H1 (cell line): Measurements from ENCODE around the gene SENP1. TPM values are rescaled to one million over a fixed set of nuclear protein-coding genes. Genes with fewer than 3 reads are reported as not detected.
A peak's percentile ranks its signal among the peaks of the same experiment; 100 is the strongest.

Source experiments
- CTCF ChIA-PET: fragments of 300-600 bp; sonication (Branson Sonifier 250); formaldehyde crosslinking; loops from one replicate; lab custom pipeline; 2021; ENCODE audit not compliant: partially characterized antibody; lab: Charles Lee
- POLR2A ChIA-PET: fragments of 300-600 bp; sonication (Branson Sonifier 250); formaldehyde crosslinking; loops from one replicate; lab custom pipeline; 2021; ENCODE audit warnings: inconsistent platforms; ENCODE audit not compliant: partially characterized antibody; lab: Charles Lee
- DNase-seq, 2 experiments: peaks; one replicate each; pipeline versions ENCODE4 v3.0.0 to v3.0.0-alpha.2; 2010 to 2022; ENCODE audit warnings: low spot score in 2 of 2, low read depth in 1 of 2, mixed read lengths in 1 of 2
- FAIRE-seq: peaks from 2 replicates; lab custom pipeline; 2011; peaks lifted over from hg19 to GRCh38; lab: Jason Lieb, UNC
- H2AFZ ChIP-seq: 2 replicates; pipeline ENCODE4 v1.8.1; 2012; ENCODE audit warnings: low read length, inconsistent platforms
- H2AK5ac ChIP-seq: 2 replicates; pipeline ENCODE4 v1.6.1; 2013; ENCODE audit warnings: low read depth, low read length
- H2BK120ac ChIP-seq: replicated peaks from 2 replicates; pipeline ENCODE3; 2013; ENCODE audit warnings: low read depth, low read length, inconsistent platforms
- H2BK12ac ChIP-seq: 2 replicates; pipeline ENCODE4 v1.6.1; 2013; ENCODE audit warnings: low read depth, low read length
- H2BK15ac ChIP-seq: 2 replicates; pipeline ENCODE4 v1.6.1; 2013; ENCODE audit warnings: low read length
- H2BK20ac ChIP-seq: 2 replicates; pipeline ENCODE4 v1.6.1; 2013; ENCODE audit warnings: low read length
- H2BK5ac ChIP-seq: 2 replicates; pipeline ENCODE4 v1.6.1; 2013; ENCODE audit warnings: low read depth, low read length
- H3K14ac ChIP-seq: 2 replicates; pipeline ENCODE4 v1.6.1; 2013; ENCODE audit warnings: inconsistent platforms; ENCODE audit not compliant: insufficient read length
- H3K18ac ChIP-seq: 2 replicates; pipeline ENCODE4 v1.6.1; 2013; ENCODE audit warnings: low read length; ENCODE audit errors: extremely low read depth
- H3K23ac ChIP-seq: 2 replicates; pipeline ENCODE4 v1.6.1; 2013; ENCODE audit warnings: inconsistent platforms; ENCODE audit not compliant: insufficient read length
- H3K23me2 ChIP-seq: 2 replicates; pipeline ENCODE4 v1.6.1; 2013; ENCODE audit warnings: low read depth, low read length
- H3K27ac ChIP-seq: 2 replicates; pipeline ENCODE4 v1.6.1; 2011; ENCODE audit warnings: low read depth, low read length, inconsistent platforms
- H3K27me3 ChIP-seq, 4 experiments: replicated peaks in 1 of 4; 1 replicate in 1 of 4; 2 replicates in 3 of 4; pipeline versions ENCODE4 v1.6.1 to v1.8.1; 2011 to 2013; ENCODE audit warnings: low read length in 3 of 4, mild to moderate bottlenecking in 3 of 4, inconsistent platforms in 2 of 4, mixed read lengths in 2 of 4, moderate library complexity in 1 of 4; ENCODE audit not compliant: control insufficient read depth in 3 of 4, insufficient read depth in 3 of 4; ENCODE audit errors: extremely low read depth in 1 of 4
- H3K36me3 ChIP-seq, 4 experiments: 2 replicates each; pipeline versions ENCODE4 v1.6.1 to v1.8.1; 2011 to 2013; ENCODE audit warnings: mild to moderate bottlenecking in 4 of 4, low read length in 3 of 4, moderate library complexity in 2 of 4, control low read depth in 1 of 4, inconsistent platforms in 1 of 4; ENCODE audit not compliant: insufficient read depth in 4 of 4, control insufficient read depth in 2 of 4
- H3K4ac ChIP-seq: replicated peaks from 2 replicates; pipeline ENCODE3; 2013; ENCODE audit warnings: low read length, low read depth, mixed read lengths, inconsistent platforms; ENCODE audit not compliant: insufficient read length
- H3K4me1 ChIP-seq, 4 experiments: replicated peaks in 1 of 4; 1 replicate in 1 of 4; 2 replicates in 3 of 4; pipeline versions ENCODE4 v1.6.1 to v1.8.1; 2011 to 2013; ENCODE audit warnings: low read length in 3 of 4, inconsistent platforms in 2 of 4, mixed read lengths in 1 of 4; ENCODE audit not compliant: insufficient read depth in 4 of 4, control insufficient read depth in 3 of 4
- H3K4me2 ChIP-seq, 2 experiments: 2 replicates each; pipeline versions ENCODE4 v1.6.1 to v1.8.1; 2011 to 2013; ENCODE audit warnings: low read depth in 2 of 2, low read length in 2 of 2, control low read depth in 1 of 2, inconsistent platforms in 1 of 2, mild to moderate bottlenecking in 1 of 2; ENCODE audit not compliant: insufficient read depth in 1 of 2
- H3K4me3 ChIP-seq, 4 experiments: fragments of 200-600, 300-600 bp in 1 of 4; sonication (generic), shearing (Covaris generic), sonication (Bioruptor Twin) in 1 of 4; 2 replicates each; pipeline versions ENCODE4 v1.5.1 to v1.8.1; 2011 to 2016; ENCODE audit warnings: low read length in 4 of 4, low read depth in 3 of 4, control low read depth in 2 of 4, inconsistent platforms in 2 of 4, mild to moderate bottlenecking in 2 of 4, mixed read lengths in 1 of 4, moderate library complexity in 1 of 4; ENCODE audit not compliant: insufficient read depth in 2 of 4; ENCODE audit errors: extremely low read depth in 1 of 4
- H3K56ac ChIP-seq: replicated peaks from 2 replicates; pipeline ENCODE3; 2013; ENCODE audit warnings: low read depth, mild to moderate bottlenecking, mixed read lengths, low read length, inconsistent platforms; ENCODE audit not compliant: insufficient read length
- H3K79me1 ChIP-seq: 2 replicates; pipeline ENCODE4 v1.6.1; 2013; ENCODE audit warnings: low read depth, low read length, control low read depth
- H3K79me2 ChIP-seq, 2 experiments: 2 replicates each; pipeline versions ENCODE4 v1.6.1 to v1.8.1; 2012 to 2013; ENCODE audit warnings: low read length in 2 of 2, mild to moderate bottlenecking in 2 of 2, inconsistent platforms in 1 of 2; ENCODE audit not compliant: insufficient read depth in 2 of 2, control insufficient read depth in 1 of 2
- H3K9ac ChIP-seq, 4 experiments: replicated peaks in 1 of 4; 1 replicate in 1 of 4; 2 replicates in 3 of 4; pipeline versions ENCODE4 v1.6.1 to v1.8.1; 2011 to 2013; ENCODE audit warnings: low read depth in 3 of 4, low read length in 3 of 4, control low read depth in 2 of 4, mild to moderate bottlenecking in 2 of 4, moderate library complexity in 2 of 4, inconsistent platforms in 1 of 4; ENCODE audit errors: extremely low read depth in 1 of 4
- H3K9me3 ChIP-seq, 2 experiments: 2 replicates each; pipeline versions ENCODE4 v1.6.1 to v1.8.1; 2012 to 2013; ENCODE audit warnings: mild to moderate bottlenecking in 2 of 2, moderate library complexity in 2 of 2, control low read depth in 1 of 2, inconsistent platforms in 1 of 2, low read depth in 1 of 2, low read length in 1 of 2, mixed read lengths in 1 of 2; ENCODE audit not compliant: insufficient read depth in 2 of 2
- H4K20me1 ChIP-seq, 2 experiments: replicated peaks in 1 of 2; 2 replicates each; pipeline versions ENCODE3 to v1.8.1; 2011 to 2013; ENCODE audit warnings: inconsistent platforms in 2 of 2, low read length in 2 of 2, mild to moderate bottlenecking in 1 of 2; ENCODE audit not compliant: insufficient read depth in 2 of 2, control insufficient read depth in 1 of 2
- H4K5ac ChIP-seq: 2 replicates; pipeline ENCODE4 v1.6.1; 2013; ENCODE audit warnings: low read length, low read depth, mixed read lengths, inconsistent platforms; ENCODE audit not compliant: insufficient read length
- H4K8ac ChIP-seq: 2 replicates; pipeline ENCODE4 v1.8.0; 2013; ENCODE audit warnings: mild to moderate bottlenecking, moderate library complexity, low read length, inconsistent platforms; ENCODE audit not compliant: insufficient read depth; ENCODE audit errors: extremely low read depth
- H4K91ac ChIP-seq: replicated peaks from 2 replicates; pipeline ENCODE3; 2013; ENCODE audit warnings: low read length, mixed read lengths, inconsistent platforms; ENCODE audit not compliant: insufficient read length
- NANOG ChIP-seq: IDR thresholded peaks from 2 replicates; pipeline ENCODE4 v1.6.1; 2011; ENCODE audit warnings: low read length, low read depth, mild to moderate bottlenecking, inconsistent platforms; ENCODE audit not compliant: insufficient read depth, poor library complexity, severe bottlenecking
- PHF8 ChIP-seq: fragments of 200-600 bp; sonication (generic); conservative IDR thresholded peaks from 2 replicates; pipeline ENCODE4 v1.7.1; 2012; ENCODE audit warnings: low read depth, mild to moderate bottlenecking, inconsistent platforms, low read length, moderate library complexity
- WGBS, 2 experiments: shearing (Covaris generic) in 1 of 2; methylation state at CpG; one replicate each; pipeline versions ENCODE4 v1.1.6 to v1.1.7; 2013 to 2015; ENCODE audit warnings: low lambda C conversion rate in 2 of 2, mixed read lengths in 2 of 2, inconsistent platforms in 1 of 2, low coverage in 1 of 2, missing lambda C conversion rate in 1 of 2; ENCODE audit not compliant: insufficient replicate concordance in 2 of 2, insufficient coverage in 1 of 2, insufficient read length in 1 of 2; ENCODE audit errors: extremely low coverage in 1 of 2, missing lambda C conversion rate in 1 of 2; 5-methylcytosine and 5-hydroxymethylcytosine counted together
- polyA plus RNA-seq, 7 experiments: library from polyadenylated mRNA; depleted of rRNA in 3 of 7; stranded (reverse) in 5 of 7; unstranded in 2 of 7; fragments of >200 nt in 5 of 7; fragments of 200-250 nt in 2 of 7; gene quantifications; 1 replicate in 5 of 7; 2 replicates in 1 of 7; 4 replicates in 1 of 7; pipeline versions ENCODE4 v1.2.1 to v1.2.3, GENCODE V29; 2011 to 2013; ENCODE audit warnings: missing spikeins in 2 of 7, mixed read lengths in 2 of 7
- total RNA-seq: library from RNA; stranded (reverse); fragmentation: NEBNext Ultra II Directional; extraction: Animal tissue kit (Norgen Biotek cat#: 25700); gene quantifications from 2 replicates; pipeline ENCODE4 v1.2.1, GENCODE V29; 2021

Gene SENP1
- total and polyA plus RNA-seq, 2 of the 8 experiments (the other 6 are each of a cell fraction or from before 2014, with no cell fraction given), result 14.2 to 31.5 TPM

GRCh38 chr12:48119834-48120195 lies 13.9 kb upstream of the SENP1 start:
- no peak for FAIRE-seq
- no peak overlapping the region for H2AFZ ChIP-seq

More at GRCh38 chr12:48119834-48120195, 13.9 kb upstream of the SENP1 start:
- H4K5ac ChIP-seq, result no peak overlapping the region
- no peaks in the 10 kb centered on the region for H3K27me3 ChIP-seq
- H2BK12ac ChIP-seq, result no peak overlapping the region
- no peak overlapping the region for H4K8ac ChIP-seq
- H3K9ac ChIP-seq, result peak overlapping the region; percentile 60 to 78 (median 74); a peak in 6 of 7 replicates
- H3K27ac ChIP-seq, result peak overlapping the region; percentile 24; the same call in 1 of the 2 replicates
- POLR2A ChIA-PET, result interaction anchor here (1.1 to 3.8 kb wide), 11 partner anchors 11 to 559 kb away, joined by 3 to 56 read pairs (median 4); partner anchors contain the start of genes ASB8, SENP1, TMEM106C and VDR
- no peak overlapping the region for H4K91ac ChIP-seq
- no peak overlapping the region for H3K4ac ChIP-seq
- H3K14ac ChIP-seq, result no peak overlapping the region
- H3K36me3 ChIP-seq, result peaks cover 4 to 22% (median 15%) of the 10 kb centered on the region in 4 experiments; a peak in 6 of 8 replicates
- peak overlapping the region; percentile 96; the same call in 1 of the 2 replicates for H2BK5ac ChIP-seq
- no peak overlapping the region for H3K18ac ChIP-seq
- H2BK20ac ChIP-seq, result no peak overlapping the region
- peak overlapping the region; percentile 66 to 95 (median 93) for H3K4me3 ChIP-seq
- H3K56ac ChIP-seq, result no peak overlapping the region
- H3K4me2 ChIP-seq, result peak overlapping the region; percentile 61 to 89
- H3K23me2 ChIP-seq, result peaks cover 2% of the 10 kb centered on the region; the same call in 1 of the 2 replicates
- no peak overlapping the region for H2AK5ac ChIP-seq
- peaks cover 0 to 2% of the 10 kb centered on the region in 2 experiments for H4K20me1 ChIP-seq
- H3K79me2 ChIP-seq, result peaks cover 4 to 26% of the 10 kb centered on the region in 2 experiments; a peak in 3 of 4 replicates
- no peak overlapping the region for H2BK120ac ChIP-seq
- 8% methylated on average over 5 of the region's 5 CpGs; no CpG with 5 or more reads in 1 of the 2 experiments for WGBS, 2 experiments
- peaks cover 3% of the 10 kb centered on the region; the same call in 1 of the 2 replicates for H3K79me1 ChIP-seq
- peaks cover 0 to 7% (median 2%) of the 10 kb centered on the region in 4 experiments; a peak in 2 of 7 replicates for H3K4me1 ChIP-seq
- no peak overlapping the region for H3K23ac ChIP-seq
- no peak overlapping the region for H2BK15ac ChIP-seq
- no peaks in the 10 kb centered on the region for H3K9me3 ChIP-seq
- no peak for DNase-seq
- TF ChIP-seq PHF8, result no peak
- no peak for TF ChIP-seq NANOG
- CTCF ChIA-PET, result interaction anchor here (0.9 to 2.2 kb wide), 8 partner anchors 13 to 63 kb away, joined by 3 to 6 read pairs (median 4); partner anchors contain the start of genes CCDC184 and SENP1
